Mesendoderm (in vitro differentiated cells): Measurements from ENCODE around the gene RHBDF2.

ENCODE experiments used
- DNase-seq: peaks from one replicate; pipeline ENCODE4 v3.0.0; 2013
- H2AK5ac ChIP-seq: 2 replicates; pipeline ENCODE4 v1.6.1; 2013; ENCODE audit warnings: low read length, inconsistent platforms
- H2BK120ac ChIP-seq: 2 replicates; pipeline ENCODE4 v1.6.1; 2013; ENCODE audit warnings: low read depth, mild to moderate bottlenecking, low read length, moderate library complexity, mixed read lengths
- H2BK15ac ChIP-seq: replicated peaks from 2 replicates; pipeline ENCODE4 v1.6.1; 2013; ENCODE audit warnings: low read depth, mild to moderate bottlenecking, moderate library complexity
- H2BK5ac ChIP-seq: 2 replicates; pipeline ENCODE4 v1.6.1; 2013; ENCODE audit warnings: low read length, inconsistent platforms
- H3K18ac ChIP-seq: 2 replicates; pipeline ENCODE4 v1.6.1; 2013; ENCODE audit warnings: mild to moderate bottlenecking, low read length, mixed read lengths
- H3K23ac ChIP-seq: one replicate; pipeline ENCODE4 v1.6.1; 2013; ENCODE audit warnings: low read length
- H3K27ac ChIP-seq: 2 replicates; pipeline ENCODE4 v1.5.1; 2013; ENCODE audit warnings: low read depth, mild to moderate bottlenecking, inconsistent platforms, low read length, moderate library complexity
- H3K27me3 ChIP-seq: 2 replicates; pipeline ENCODE4 v1.6.1; 2013; ENCODE audit warnings: low read length, control low read depth, mild to moderate bottlenecking, inconsistent platforms; ENCODE audit not compliant: insufficient read depth, poor library complexity
- H3K36me3 ChIP-seq: 2 replicates; pipeline ENCODE4 v1.6.1; 2013; ENCODE audit warnings: low read length, inconsistent platforms; ENCODE audit not compliant: control insufficient read depth, insufficient read depth
- H3K4ac ChIP-seq: one replicate; pipeline ENCODE4 v1.6.1; 2013; ENCODE audit warnings: low read depth, mild to moderate bottlenecking, low read length, moderate library complexity
- H3K4me1 ChIP-seq: 2 replicates; pipeline ENCODE4 v1.6.1; 2013; ENCODE audit warnings: low read depth, low read length, inconsistent platforms; ENCODE audit not compliant: control insufficient read depth
- H3K4me2 ChIP-seq: 2 replicates; pipeline ENCODE4 v1.6.1; 2013; ENCODE audit warnings: low read length
- H3K4me3 ChIP-seq: 2 replicates; pipeline ENCODE4 v1.5.1; 2013; ENCODE audit warnings: mild to moderate bottlenecking, low read length
- H3K56ac ChIP-seq: one replicate; pipeline ENCODE4 v1.6.1; 2013; ENCODE audit warnings: low read length
- H3K79me1 ChIP-seq: 2 replicates; pipeline ENCODE4 v1.6.1; 2013; ENCODE audit warnings: low read length, inconsistent platforms
- H3K79me2 ChIP-seq: 2 replicates; pipeline ENCODE4 v1.6.1; 2013; ENCODE audit warnings: mild to moderate bottlenecking, low read length; ENCODE audit not compliant: control insufficient read depth, insufficient read depth
- H3K9ac ChIP-seq: 2 replicates; pipeline ENCODE4 v1.6.1; 2013; ENCODE audit warnings: low read length, inconsistent platforms
- H4K5ac ChIP-seq: one replicate; pipeline ENCODE4 v1.6.1; 2013; ENCODE audit warnings: low read length
- H4K8ac ChIP-seq: one replicate; pipeline ENCODE4 v1.6.1; 2013; ENCODE audit warnings: low read depth, mild to moderate bottlenecking, control low read depth, low read length, moderate library complexity
- WGBS: extraction: QIAGEN DNeasy Blood & Tissue Kit; methylation state at CpG from one replicate; pipeline ENCODE4 v1.1.7; 2013; ENCODE audit warnings: low lambda C conversion rate, missing lambda C conversion rate; ENCODE audit not compliant: insufficient coverage; ENCODE audit errors: extremely low coverage; 5-methylcytosine and 5-hydroxymethylcytosine counted together

RHBDF2 gene

GRCh38 chr17:76478730-76479514, 22.3 kb downstream of the RHBDF2 start:
- Histone ChIP-seq H4K5ac (no peak overlapping the region), H3K27ac (no peak overlapping the region), H3K9ac (no peak overlapping the region), H3K4me3 (no peak overlapping the region), H3K56ac (no peak overlapping the region), H3K4me1 (no peaks in the 10 kb centered on the region), H2AK5ac (no peak overlapping the region), H3K4me2 (no peak overlapping the region), H2BK15ac (no peak overlapping the region), H4K8ac (no peak overlapping the region), H3K4ac (no peak overlapping the region), H3K79me2 (no peaks in the 10 kb centered on the region), H2BK5ac (no peak overlapping the region), H3K18ac (no peak overlapping the region), H3K36me3 (no peaks in the 10 kb centered on the region), H2BK120ac (no peak overlapping the region), H3K27me3 (no peaks in the 10 kb centered on the region), H3K79me1 (no peaks in the 10 kb centered on the region), H3K23ac (no peak overlapping the region)
- no peak for DNase-seq
- no CpG with 5 or more reads among the region's 37 CpGs for whole genome bisulfite sequencing

- no peaks in the 10 kb centered on the region for H3K27me3 ChIP-seq
- no peak overlapping the region for H4K5ac ChIP-seq
- no peak overlapping the region for H2AK5ac ChIP-seq
- no peak overlapping the region for H3K4me3 ChIP-seq
- H3K4ac ChIP-seq: no peak overlapping the region
- H3K79me1 ChIP-seq: no peaks in the 10 kb centered on the region
- H2BK120ac ChIP-seq: no peak overlapping the region
- H4K8ac ChIP-seq: no peak overlapping the region
- no peaks in the 10 kb centered on the region for H3K79me2 ChIP-seq
- H3K56ac ChIP-seq: no peak overlapping the region
- H3K4me2 ChIP-seq: no peak overlapping the region
- no peak overlapping the region for H3K27ac ChIP-seq
- H3K23ac ChIP-seq: no peak overlapping the region
- no peak overlapping the region for H2BK15ac ChIP-seq
- no peak overlapping the region for H3K18ac ChIP-seq
- no peaks in the 10 kb centered on the region for H3K36me3 ChIP-seq
- H3K4me1 ChIP-seq: no peaks in the 10 kb centered on the region
- WGBS: no CpG with 5 or more reads among the region's 10 CpGs
- no peak overlapping the region for H2BK5ac ChIP-seq
- H3K9ac ChIP-seq: no peak overlapping the region
- no peak for DNase-seq
Measured at GRCh38 chr17:76478097-76478496, 23.1 kb downstream of the RHBDF2 start.

GRCh38 chr17:76477576-76477975, 23.6 kb downstream of the RHBDF2 start:
- Histone ChIP-seq H3K4me3 (no peak overlapping the region), H3K36me3 (no peaks in the 10 kb centered on the region), H3K23ac (no peak overlapping the region), H2BK5ac (no peak overlapping the region), H3K4me1 (no peaks in the 10 kb centered on the region), H3K9ac (no peak overlapping the region), H3K27ac (no peak overlapping the region), H2AK5ac (no peak overlapping the region), H4K8ac (no peak overlapping the region), H3K4ac (no peak overlapping the region), H2BK120ac (no peak overlapping the region), H3K18ac (no peak overlapping the region), H3K79me2 (no peaks in the 10 kb centered on the region), H3K56ac (no peak overlapping the region), H4K5ac (no peak overlapping the region), H3K4me2 (no peak overlapping the region), H3K27me3 (no peaks in the 10 kb centered on the region), H3K79me1 (no peaks in the 10 kb centered on the region), H2BK15ac (no peak overlapping the region)
- no CpG with 5 or more reads among the region's 15 CpGs for WGBS
- DNase-seq: no peak

GRCh38 chr17:76476736-76477135, 24.5 kb downstream of the RHBDF2 start:
- H2BK15ac ChIP-seq: no peak overlapping the region
- no CpG with 5 or more reads among the region's 20 CpGs for WGBS

GRCh38 chr17:76475302-76475701, 25.9 kb downstream of the RHBDF2 start:
- no peak overlapping the region for H3K4me3 ChIP-seq

More at GRCh38 chr17:76476736-76477135, 24.5 kb downstream of the RHBDF2 start:
- Histone ChIP-seq H4K8ac (no peak overlapping the region), H4K5ac (no peak overlapping the region), H3K27me3 (no peaks in the 10 kb centered on the region), H3K56ac (no peak overlapping the region), H3K4me3 (no peak overlapping the region), H3K18ac (no peak overlapping the region), H3K4me1 (no peaks in the 10 kb centered on the region), H3K4me2 (no peak overlapping the region), H3K79me2 (no peaks in the 10 kb centered on the region), H3K27ac (no peak overlapping the region), H3K9ac (no peak overlapping the region), H3K4ac (no peak overlapping the region), H3K79me1 (no peaks in the 10 kb centered on the region), H2AK5ac (no peak overlapping the region), H3K36me3 (no peaks in the 10 kb centered on the region), H2BK5ac (no peak overlapping the region), H2BK120ac (no peak overlapping the region), H3K23ac (no peak overlapping the region)
- DNase-seq: no peak

GRCh38 chr17:76474894-76475293, 26.3 kb downstream of the RHBDF2 start:
- no peak overlapping the region for H3K4me3 ChIP-seq
- no peak for DNase-seq
- no peak overlapping the region for H4K5ac ChIP-seq

More at GRCh38 chr17:76475302-76475701, 25.9 kb downstream of the RHBDF2 start:
- H4K8ac ChIP-seq: no peak overlapping the region
- H3K79me2 ChIP-seq: no peaks in the 10 kb centered on the region
- no peak overlapping the region for H3K4me2 ChIP-seq
- H3K27me3 ChIP-seq: no peaks in the 10 kb centered on the region
- H4K5ac ChIP-seq: no peak overlapping the region
- H2BK5ac ChIP-seq: no peak overlapping the region
- H2BK120ac ChIP-seq: no peak overlapping the region
- no peak overlapping the region for H2BK15ac ChIP-seq
- no peak overlapping the region for H3K9ac ChIP-seq
- no peak overlapping the region for H3K27ac ChIP-seq
- no peaks in the 10 kb centered on the region for H3K4me1 ChIP-seq
- H3K79me1 ChIP-seq: no peaks in the 10 kb centered on the region
- DNase-seq: no peak
- no CpG with 5 or more reads among the region's 6 CpGs for WGBS
- H3K18ac ChIP-seq: no peak overlapping the region
- no peaks in the 10 kb centered on the region for H3K36me3 ChIP-seq
- H3K23ac ChIP-seq: no peak overlapping the region
- no peak overlapping the region for H2AK5ac ChIP-seq
- no peak overlapping the region for H3K56ac ChIP-seq
- H3K4ac ChIP-seq: no peak overlapping the region

More at GRCh38 chr17:76474894-76475293, 26.3 kb downstream of the RHBDF2 start:
- H3K56ac ChIP-seq: no peak overlapping the region
- H3K4me1 ChIP-seq: no peaks in the 10 kb centered on the region
- no CpG with 5 or more reads among the region's 15 CpGs for WGBS
- H2BK15ac ChIP-seq: no peak overlapping the region
- H3K36me3 ChIP-seq: no peaks in the 10 kb centered on the region
- H2BK120ac ChIP-seq: no peak overlapping the region
- H2BK5ac ChIP-seq: no peak overlapping the region
- no peak overlapping the region for H4K8ac ChIP-seq
- H3K23ac ChIP-seq: no peak overlapping the region
- H3K18ac ChIP-seq: no peak overlapping the region
- H3K79me2 ChIP-seq: no peaks in the 10 kb centered on the region
- H3K9ac ChIP-seq: no peak overlapping the region
- no peaks in the 10 kb centered on the region for H3K79me1 ChIP-seq
- no peak overlapping the region for H3K4me2 ChIP-seq
- no peak overlapping the region for H2AK5ac ChIP-seq
- H3K4ac ChIP-seq: no peak overlapping the region
- H3K27me3 ChIP-seq: no peaks in the 10 kb centered on the region
- no peak overlapping the region for H3K27ac ChIP-seq
